OCI-LY1 (cell line): ENCODE measurements around the gene MTMR2.

Experiments
- H2AFZ ChIP-seq: fragments of 200-600 bp; sonication (generic), shearing (Covaris generic); 2 replicates; pipeline ENCODE4 v1.6.0; 2014; ENCODE audit warnings: antibody characterized with exemption, mild to moderate bottlenecking, low read length
- H3F3A ChIP-seq: fragments of 200-600 bp; sonication (generic), shearing (Covaris generic); 2 replicates; pipeline ENCODE4 v1.6.0; 2014; ENCODE audit warnings: mild to moderate bottlenecking, antibody characterized with exemption, low read length, moderate library complexity; ENCODE audit not compliant: insufficient read depth
- H3K27ac ChIP-seq: fragments of 200-600 bp; sonication (generic); 2 replicates; pipeline ENCODE4 v1.5.1; 2014; ENCODE audit warnings: low read length, mixed run types, mild to moderate bottlenecking, low read depth; ENCODE audit not compliant: poor library complexity, severe bottlenecking
- H3K27me3 ChIP-seq: fragments of 200-600 bp; sonication (generic); 2 replicates; pipeline ENCODE4 v1.6.0; 2014; ENCODE audit warnings: antibody characterized with exemption, mild to moderate bottlenecking, low read length, moderate library complexity; ENCODE audit not compliant: insufficient read depth
- H3K36me3 ChIP-seq: fragments of 200-600 bp; sonication (generic); 2 replicates; pipeline ENCODE4 v1.6.1; 2014; ENCODE audit warnings: mild to moderate bottlenecking, antibody characterized with exemption, low read length, moderate library complexity, mixed read lengths; ENCODE audit not compliant: insufficient read depth
- H3K4me1 ChIP-seq: fragments of 200-600 bp; sonication (generic); 2 replicates; pipeline ENCODE4 v1.5.1; 2014; ENCODE audit warnings: mild to moderate bottlenecking, low read length, moderate library complexity; ENCODE audit not compliant: insufficient read depth, severe bottlenecking
- H3K4me2 ChIP-seq: fragments of 200-600 bp; sonication (generic), shearing (Covaris generic); 2 replicates; pipeline ENCODE4 v1.6.1; 2014; ENCODE audit warnings: low read length
- H3K4me3 ChIP-seq: fragments of 200-600 bp; sonication (generic); 2 replicates; pipeline ENCODE4 v1.5.1; 2014; ENCODE audit warnings: low read length, low read depth, mild to moderate bottlenecking, mixed read lengths; ENCODE audit not compliant: poor library complexity, severe bottlenecking
- H3K79me2 ChIP-seq: fragments of 200-600 bp; shearing (Covaris generic); 2 replicates; pipeline ENCODE4 v1.6.1; 2016; ENCODE audit warnings: mixed run types, low read length, mixed read lengths; ENCODE audit not compliant: insufficient read depth
- H3K9ac ChIP-seq: fragments of 200-600 bp; sonication (generic), shearing (Covaris generic); 2 replicates; pipeline ENCODE4 v1.6.1; 2014; ENCODE audit warnings: mild to moderate bottlenecking, low read length, mixed read lengths
- H3K9me2 ChIP-seq: fragments of 200-600 bp; sonication (generic), shearing (Covaris generic); 2 replicates; pipeline ENCODE4 v1.6.1; 2014; ENCODE audit warnings: low read depth, mild to moderate bottlenecking, low read length, mixed read lengths
- H3K9me3 ChIP-seq: fragments of 200-600 bp; shearing (Covaris generic); 2 replicates; pipeline ENCODE4 v1.6.1; 2014; ENCODE audit warnings: low read length, mixed read lengths
- H4K20me1 ChIP-seq: fragments of 200-600 bp; sonication (generic), shearing (Covaris generic); 2 replicates; pipeline ENCODE4 v1.6.0; 2016; ENCODE audit warnings: mild to moderate bottlenecking, low read length; ENCODE audit not compliant: insufficient read depth
- EZH2 ChIP-seq: fragments of 200-600 bp; sonication (generic), shearing (Covaris generic); IDR thresholded peaks from 2 replicates; pipeline ENCODE4 v1.8.0; 2017; ENCODE audit warnings: borderline replicate concordance, mixed run types, mild to moderate bottlenecking, antibody characterized with exemption, low read length, moderate library complexity, mixed read lengths
- TF ChIP-seq, protein P1 (sequence below): fragments of 200-600 bp; sonication (generic), shearing (Covaris generic); IDR thresholded peaks from 2 replicates; pipeline ENCODE4 v1.5.1; 2017; ENCODE audit warnings: mild to moderate bottlenecking, antibody characterized with exemption, low read length, moderate library complexity, mixed read lengths

Gene MTMR2

DNA sequence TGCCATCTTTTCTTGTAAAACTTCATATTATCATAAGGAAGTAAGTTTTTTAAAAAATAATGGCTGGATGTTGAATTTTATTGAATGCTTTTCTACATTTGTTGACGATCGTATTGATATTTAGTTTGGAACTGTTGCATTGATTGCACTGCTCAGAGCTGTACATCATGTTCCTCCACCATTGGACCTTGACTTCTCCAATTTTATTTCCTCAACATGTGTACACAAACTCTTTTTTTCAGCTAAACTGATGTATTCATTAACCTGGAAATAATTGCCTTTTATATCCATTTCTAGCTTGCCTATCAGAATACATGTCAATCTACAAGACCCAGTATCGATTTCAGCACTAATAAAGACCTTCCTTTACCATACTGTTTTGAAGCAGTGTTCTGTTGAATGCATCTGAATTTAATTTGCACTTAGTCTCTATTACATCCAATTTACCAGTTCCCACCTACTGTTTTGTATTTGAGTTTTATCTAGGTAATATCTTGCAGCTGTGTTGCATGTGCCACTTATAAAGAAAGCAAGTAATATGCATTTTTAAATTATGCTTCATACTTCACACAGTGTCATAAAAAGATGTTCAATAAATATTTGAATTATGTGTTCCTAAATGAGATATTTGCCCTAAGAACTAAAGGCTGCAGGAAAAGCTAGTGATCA lies 128.1 kb downstream of the MTMR2 start:
- Histone ChIP-seq H3K9me3 (no peaks in the 10 kb centered on the region), H3K27ac (no peak overlapping the region), H3K27me3 (no peaks in the 10 kb centered on the region), H3K4me1 (peaks cover 17% of the 10 kb centered on the region), H3K36me3 (peaks cover 19% of the 10 kb centered on the region; the same call in 1 of the 2 replicates), H2AFZ (no peak overlapping the region), H4K20me1 (no peaks in the 10 kb centered on the region), H3K4me2 (no peak overlapping the region), H3F3A (no peaks in the 10 kb centered on the region), H3K79me2 (peaks cover 57% of the 10 kb centered on the region), H3K9me2 (no peaks in the 10 kb centered on the region), H3K4me3 (no peak overlapping the region), H3K9ac (no peak overlapping the region)
- TF ChIP-seq, protein P1, sequence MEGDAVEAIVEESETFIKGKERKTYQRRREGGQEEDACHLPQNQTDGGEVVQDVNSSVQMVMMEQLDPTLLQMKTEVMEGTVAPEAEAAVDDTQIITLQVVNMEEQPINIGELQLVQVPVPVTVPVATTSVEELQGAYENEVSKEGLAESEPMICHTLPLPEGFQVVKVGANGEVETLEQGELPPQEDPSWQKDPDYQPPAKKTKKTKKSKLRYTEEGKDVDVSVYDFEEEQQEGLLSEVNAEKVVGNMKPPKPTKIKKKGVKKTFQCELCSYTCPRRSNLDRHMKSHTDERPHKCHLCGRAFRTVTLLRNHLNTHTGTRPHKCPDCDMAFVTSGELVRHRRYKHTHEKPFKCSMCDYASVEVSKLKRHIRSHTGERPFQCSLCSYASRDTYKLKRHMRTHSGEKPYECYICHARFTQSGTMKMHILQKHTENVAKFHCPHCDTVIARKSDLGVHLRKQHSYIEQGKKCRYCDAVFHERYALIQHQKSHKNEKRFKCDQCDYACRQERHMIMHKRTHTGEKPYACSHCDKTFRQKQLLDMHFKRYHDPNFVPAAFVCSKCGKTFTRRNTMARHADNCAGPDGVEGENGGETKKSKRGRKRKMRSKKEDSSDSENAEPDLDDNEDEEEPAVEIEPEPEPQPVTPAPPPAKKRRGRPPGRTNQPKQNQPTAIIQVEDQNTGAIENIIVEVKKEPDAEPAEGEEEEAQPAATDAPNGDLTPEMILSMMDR, result no peak
- TF ChIP-seq EZH2, result no peak

DNA sequence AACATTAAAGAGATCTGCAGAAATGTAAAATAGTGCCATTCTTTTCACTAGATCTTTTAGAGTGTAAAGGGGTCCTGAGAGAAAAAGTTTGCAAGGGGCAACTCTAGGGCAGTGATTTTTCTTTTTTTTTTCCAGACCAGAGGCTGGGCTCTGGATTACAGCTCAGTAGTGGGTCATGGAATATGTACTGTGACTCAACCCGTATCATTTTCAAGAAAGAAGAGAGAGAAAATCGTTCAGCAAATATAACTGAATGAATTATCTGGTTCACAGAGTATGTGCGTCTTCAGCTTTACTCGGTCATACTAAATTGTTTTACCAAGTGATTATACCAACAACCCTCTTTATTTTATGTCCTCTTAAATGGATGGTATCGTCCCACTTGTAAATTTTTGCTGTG lies 129.8 kb downstream of the MTMR2 start:
- no peak overlapping the region for H3K9ac ChIP-seq
- H4K20me1 ChIP-seq, result no peaks in the 10 kb centered on the region
- no peak overlapping the region for H2AFZ ChIP-seq
- no peak overlapping the region for H3K27ac ChIP-seq
- H3K4me3 ChIP-seq, result no peak overlapping the region
- no peaks in the 10 kb centered on the region for H3K9me3 ChIP-seq
- no peaks in the 10 kb centered on the region for H3F3A ChIP-seq
- peaks cover 57% of the 10 kb centered on the region for H3K79me2 ChIP-seq
- H3K36me3 ChIP-seq, result peaks cover 6% of the 10 kb centered on the region; the same call in 1 of the 2 replicates
- TF ChIP-seq, protein P1, result no peak
- no peak for TF ChIP-seq EZH2
- H3K9me2 ChIP-seq, result no peaks in the 10 kb centered on the region
- no peak overlapping the region for H3K4me2 ChIP-seq
- peaks cover 17% of the 10 kb centered on the region for H3K4me1 ChIP-seq
- no peaks in the 10 kb centered on the region for H3K27me3 ChIP-seq

DNA sequence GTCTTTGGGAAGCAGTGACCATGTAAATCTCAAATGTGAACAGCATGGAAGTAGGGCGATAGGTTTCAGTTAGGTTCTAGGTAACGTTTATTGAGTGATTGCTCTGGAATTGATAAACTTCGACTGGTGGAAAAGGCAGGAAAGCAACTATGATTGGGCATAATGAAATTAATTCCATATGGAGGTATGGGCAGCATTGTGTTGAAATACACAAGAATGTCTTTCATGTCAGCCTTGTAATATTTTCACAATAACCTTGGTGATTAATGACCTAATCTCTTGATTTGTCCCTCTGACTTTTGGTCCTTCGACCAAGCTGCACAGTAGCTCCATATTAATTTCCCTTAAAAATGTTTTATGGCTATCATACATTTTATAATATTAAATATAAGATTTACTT lies 130.8 kb downstream of the MTMR2 start:
- H3K4me1 ChIP-seq, result peaks cover 25% of the 10 kb centered on the region
- no peaks in the 10 kb centered on the region for H3F3A ChIP-seq
- no peak overlapping the region for H3K9ac ChIP-seq
- TF ChIP-seq, protein P1, result no peak
- no peak for TF ChIP-seq EZH2
- H3K27me3 ChIP-seq, result no peaks in the 10 kb centered on the region
- H2AFZ ChIP-seq, result no peak overlapping the region
- H3K9me2 ChIP-seq, result no peaks in the 10 kb centered on the region
- no peak overlapping the region for H3K4me3 ChIP-seq
- peaks cover 67% of the 10 kb centered on the region for H3K79me2 ChIP-seq
- H3K36me3 ChIP-seq, result peaks cover 4% of the 10 kb centered on the region; the same call in 1 of the 2 replicates
- no peak overlapping the region for H3K4me2 ChIP-seq
- no peak overlapping the region for H3K27ac ChIP-seq
- no peaks in the 10 kb centered on the region for H4K20me1 ChIP-seq
- H3K9me3 ChIP-seq, result no peaks in the 10 kb centered on the region
